Mucosa of descending colon (tissue), 3 donors: Measurements from ENCODE around the gene KCNA2. TPM values are rescaled to one million over a fixed set of nuclear protein-coding genes. Genes with fewer than 3 reads are reported as not detected.
A peak's percentile ranks its signal among the peaks of the same experiment; 100 is the strongest.

Experiments used
- ATAC-seq: fragments of 200-7000 bp; cut with Tn5 transposase; one replicate; pipeline ENCODE4 v1.9.1; 2020; ENCODE audit warnings: mild to moderate bottlenecking, moderate library complexity
- DNase-seq, 3 donors: peaks; one replicate each; pipeline ENCODE4 v3.0.0-alpha.2; 2020
- H3K36me3 ChIP-seq: fragments of 200-600 bp; one replicate; pipeline ENCODE4 v1.8.0; 2021; ENCODE audit warnings: low read depth, mild to moderate bottlenecking
- H3K4me1 ChIP-seq: fragments of 200-600 bp; one replicate; pipeline ENCODE4 v1.8.0; 2021; ENCODE audit warnings: low read depth, mild to moderate bottlenecking
- H3K4me3 ChIP-seq: fragments of 200-600 bp; one replicate; pipeline ENCODE4 v1.8.0; 2021; ENCODE audit warnings: mild to moderate bottlenecking
- H3K9me3 ChIP-seq: fragments of 200-600 bp; one replicate; pipeline ENCODE4 v1.8.0; 2021; ENCODE audit warnings: mild to moderate bottlenecking
- CTCF ChIP-seq: fragments of 200-600 bp; IDR thresholded peaks from one replicate; pipeline ENCODE4 v1.8.0; 2022; ENCODE audit warnings: antibody characterized with exemption, mild to moderate bottlenecking
- intact Hi-C, 2 donors: fragments of 100-400 bp; cut with DNase I in 1 of 2; cut with micrococcal nuclease in 1 of 2; formaldehyde crosslinking; loops; one replicate each; pipeline versions ENCODE4 v1.11.0 to v1.11.1; 2022; cut with DNase I, micrococcal nuclease
- total RNA-seq, 3 donors: library from RNA; stranded (reverse); fragmentation: NEBNext Ultra II Directional in 2 of 3; extraction: Animal tissue kit (Norgen Biotek cat#: 25700) in 2 of 3; gene quantifications; one replicate each; pipeline versions ENCODE4 v1.2.1 to v1.2.4, GENCODE V29; 2021 to 2023
- donor health status: DM: no; HTN: no; CAD: no; lungs with moderate emphysema.
- donor health status: DM: no; HTN: no; CAD: no.
- donor health status: DM: no; HTN: yes; CAD: no.

Gene KCNA2
- total RNA-seq, 3 donors from 2014 or later, result 0.12 to 4.7 (median 0.46) TPM

- Histone ChIP-seq H3K4me1 (peaks cover 14% of the 10 kb centered on the region), H3K36me3 (no peaks in the 10 kb centered on the region), H3K9me3 (no peaks in the 10 kb centered on the region), H3K4me3 (no peak overlapping the region)
- intact Hi-C loops, result loop anchor here (10.0 kb wide), 2 partner anchors 56 to 86 kb away; no protein-coding TSS in a partner anchor
- TF ChIP-seq CTCF, result no peak
- no peak for ATAC-seq
- DNase-seq, result no peak
These were observed 4.6 kb upstream of the KCNA2 start for GRCh38 chr1:110610696-110611286.

- TF ChIP-seq CTCF, result no peak
- no peaks in the 10 kb centered on the region for H3K9me3 ChIP-seq
- DNase-seq (no peak), ATAC-seq (peak; percentile 60)
- no peaks in the 10 kb centered on the region for H3K36me3 ChIP-seq
- H3K4me3 ChIP-seq, result no peak overlapping the region
- peaks cover 17% of the 10 kb centered on the region for H3K4me1 ChIP-seq
- intact Hi-C loops, result loop anchor here (10.0 kb wide), 2 partner anchors 55 to 85 kb away; no protein-coding TSS in a partner anchor
These were observed 3.9 kb upstream of the KCNA2 start for GRCh38 chr1:110610084-110610483.

- peaks cover 17% of the 10 kb centered on the region for H3K4me1 ChIP-seq
- H3K36me3 ChIP-seq, result no peaks in the 10 kb centered on the region
- intact Hi-C loops, result no loop called here
- ATAC-seq (no peak), DNase-seq (no peak)
- H3K9me3 ChIP-seq, result no peaks in the 10 kb centered on the region
- no peak for TF ChIP-seq CTCF
- H3K4me3 ChIP-seq, result no peak overlapping the region
These were observed 2.1 kb upstream of the KCNA2 start for GRCh38 chr1:110608247-110608646.

- no peak for DNase-seq
- H3K4me1 ChIP-seq, result peaks cover 17% of the 10 kb centered on the region
- TF ChIP-seq CTCF, result no peak
- ATAC-seq, result no peak
- H3K4me3 ChIP-seq, result no peak overlapping the region
- no peaks in the 10 kb centered on the region for H3K36me3 ChIP-seq
- intact Hi-C loops, result no loop called here
- no peaks in the 10 kb centered on the region for H3K9me3 ChIP-seq
These were observed 1.5 kb upstream of the KCNA2 start for GRCh38 chr1:110607536-110608230.

GRCh38 chr1:110606657-110607535 lies 738 bp upstream of the KCNA2 start:
- peaks cover 17% of the 10 kb centered on the region for H3K4me1 ChIP-seq
- intact Hi-C loops, result no loop called here
- no peak overlapping the region for H3K4me3 ChIP-seq
- DNase-seq (no peak), ATAC-seq (peak; percentile 28)
- TF ChIP-seq CTCF, result no peak
- H3K36me3 ChIP-seq, result no peaks in the 10 kb centered on the region
- H3K9me3 ChIP-seq, result no peaks in the 10 kb centered on the region
